HepG2 (cell line): ENCODE data around the gene SIAH2. TPM values are rescaled to one million over a fixed set of nuclear protein-coding genes. Genes with fewer than 3 reads are reported as not detected.

Experiments used
- DPF2 ChIP-seq: sonication (generic); formaldehyde crosslinking; IDR thresholded peaks from 2 replicates; pipeline ENCODE4 v1.4.0; 2020; ENCODE audit warnings: mild to moderate bottlenecking, low read depth, missing genetic modification reagents, borderline replicate concordance
- EHMT2 ChIP-seq: fragments of 200-600 bp; sonication (generic); IDR thresholded peaks from 2 replicates; pipeline ENCODE4 v1.7.0; 2017; ENCODE audit warnings: antibody characterized with exemption, low read depth, low read length, borderline replicate concordance
- GFI1 ChIP-seq: sonication (generic); formaldehyde crosslinking; IDR thresholded peaks from 2 replicates; pipeline ENCODE4 v1.5.0; 2020; ENCODE audit warnings: missing genetic modification reagents, mild to moderate bottlenecking, borderline replicate concordance
- KDM3A ChIP-seq: IDR thresholded peaks from 2 replicates; pipeline ENCODE4 v1.6.1; 2018; ENCODE audit warnings: low read depth, missing compliant biosample characterization
- MYNN ChIP-seq: sonication (generic); formaldehyde crosslinking; IDR thresholded peaks from 2 replicates; pipeline ENCODE4 v1.4.0; 2020; ENCODE audit warnings: mild to moderate bottlenecking, low read depth, missing genetic modification reagents
- NFKB2 ChIP-seq: sonication (generic); formaldehyde crosslinking; IDR thresholded peaks from 2 replicates; pipeline ENCODE4 v1.4.0; 2020; ENCODE audit warnings: missing genetic modification reagents, borderline replicate concordance
- SP140L ChIP-seq: sonication (generic); formaldehyde crosslinking; IDR thresholded peaks from 2 replicates; pipeline ENCODE4 v1.4.0; 2020; ENCODE audit warnings: missing genetic modification reagents, borderline replicate concordance
- SRY ChIP-seq: sonication (generic); formaldehyde crosslinking; IDR thresholded peaks from 2 replicates; pipeline ENCODE4 v1.8.0; 2022; ENCODE audit warnings: mild to moderate bottlenecking, missing genetic modification reagents
- U2AF2 ChIP-seq: fragments of 200-400 bp; formaldehyde crosslinking; IDR thresholded peaks from 2 replicates; pipeline ENCODE4 v1.6.1; 2017; ENCODE audit warnings: low read depth, mild to moderate bottlenecking, low read length
- ZC3H13 ChIP-seq: sonication (generic); formaldehyde crosslinking; IDR thresholded peaks from 2 replicates; pipeline ENCODE4 v1.8.1; 2023; ENCODE audit warnings: mild to moderate bottlenecking, missing genetic modification reagents, moderate library complexity
- ZNF138 ChIP-seq: sonication (generic); formaldehyde crosslinking; IDR thresholded peaks from 2 replicates; pipeline ENCODE4 v1.5.0; 2020; ENCODE audit warnings: mild to moderate bottlenecking, low read depth, missing genetic modification reagents
- ZNF773 ChIP-seq: sonication (generic); formaldehyde crosslinking; IDR thresholded peaks from 2 replicates; pipeline ENCODE4 v1.4.0; 2020; ENCODE audit warnings: missing genetic modification reagents, borderline replicate concordance
- ZNF776 ChIP-seq: sonication (generic); formaldehyde crosslinking; IDR thresholded peaks from 2 replicates; pipeline ENCODE4 v1.4.0; 2020; ENCODE audit warnings: mild to moderate bottlenecking, missing genetic modification reagents
- ZNF883 ChIP-seq: sonication (generic); formaldehyde crosslinking; IDR thresholded peaks from 2 replicates; pipeline ENCODE4 v1.5.1; 2020; ENCODE audit warnings: mild to moderate bottlenecking, missing genetic modification reagents; ENCODE audit errors: not compliant biosample characterization
- ZSCAN21 ChIP-seq: sonication (generic); formaldehyde crosslinking; IDR thresholded peaks from 2 replicates; pipeline ENCODE4 v1.8.0; 2022; ENCODE audit warnings: mild to moderate bottlenecking, missing genetic modification reagents, moderate library complexity, borderline replicate concordance
- polyA plus RNA-seq, 8 experiments: library from polyadenylated mRNA; depleted of rRNA in 3 of 8; stranded (reverse) in 7 of 8; unstranded in 1 of 8; fragments of >200 nt; fragmentation: Illumina TruSeq in 4 of 8; extraction: Trizol in 4 of 8; gene quantifications; 2 replicates each; pipeline versions ENCODE4 v1.2.1 to v1.2.3, GENCODE V29; 2011 to 2016; ENCODE audit warnings: low read depth in 4 of 8, missing spikeins in 1 of 8, mixed read lengths in 1 of 8; ENCODE audit not compliant: insufficient read depth in 1 of 8
- total RNA-seq, 5 experiments: library from RNA; depleted of rRNA; stranded (reverse); fragments of >200 nt; fragmentation: Illumina TruSeq; extraction: Trizol; gene quantifications; 2 replicates each; pipeline ENCODE4 v1.2.3, GENCODE V29; 2016; ENCODE audit warnings: low read depth in 1 of 5
- TF ChIP-seq, protein P1 (sequence below): fragments of 450-650 bp; IDR thresholded peaks from 2 replicates; pipeline ENCODE4 v1.6.1; 2017; ENCODE audit warnings: mild to moderate bottlenecking
- TF ChIP-seq, protein P2 (sequence below): sonication (generic); formaldehyde crosslinking; IDR thresholded peaks from 2 replicates; pipeline ENCODE4 v1.4.0; 2020; ENCODE audit warnings: missing genetic modification reagents
- TF ChIP-seq, protein P3 (sequence below): sonication (generic); formaldehyde crosslinking; IDR thresholded peaks from 2 replicates; pipeline ENCODE4 v1.5.0; 2020; ENCODE audit warnings: mild to moderate bottlenecking, missing genetic modification reagents
- TF ChIP-seq, protein P4 (sequence below): IDR thresholded peaks from 2 replicates; pipeline ENCODE4 v1.6.1; 2016; ENCODE audit warnings: missing compliant biosample characterization, missing genetic modification reagents, borderline replicate concordance
- TF ChIP-seq, protein P5 (sequence below): sonication (generic); formaldehyde crosslinking; IDR thresholded peaks from 2 replicates; pipeline ENCODE4 v1.4.0; 2020; ENCODE audit warnings: mild to moderate bottlenecking, missing genetic modification reagents
- TF ChIP-seq, protein P6 (sequence below): sonication (generic); formaldehyde crosslinking; IDR thresholded peaks from 2 replicates; pipeline ENCODE4 v1.8.0; 2022; ENCODE audit warnings: missing genetic modification reagents, low read depth, mild to moderate bottlenecking, borderline replicate concordance

Gene SIAH2
- total and polyA plus RNA-seq, 2 of the 13 experiments (the other 11 are each of a cell fraction or from before 2014, with no cell fraction given): 71.8 to 117 TPM

DNA sequence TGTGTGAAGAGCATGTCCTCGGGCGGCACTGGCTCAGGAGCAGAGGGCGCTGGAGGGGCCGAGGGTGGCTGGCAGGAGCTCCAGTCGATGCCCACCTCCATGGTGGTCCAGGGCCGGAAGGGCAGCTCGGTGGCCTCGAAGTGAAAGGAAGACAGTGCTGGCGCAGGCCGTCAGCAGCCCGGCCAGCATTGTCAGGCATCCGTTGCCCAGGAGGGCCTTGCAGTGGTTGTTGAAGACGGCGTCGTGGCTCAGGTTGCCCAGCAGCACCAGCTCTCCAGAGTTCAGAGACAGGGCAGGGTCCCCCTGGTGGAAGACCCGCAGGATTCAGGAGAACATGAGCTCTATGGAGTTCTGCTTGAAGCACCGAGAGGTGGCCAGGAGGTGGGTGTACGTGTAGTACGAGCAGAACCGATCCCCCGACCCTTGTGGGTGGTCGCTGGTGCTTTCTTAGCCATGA is 16.5 kb upstream of the SIAH2 start (continued):
- TF ChIP-seq, protein P1, sequence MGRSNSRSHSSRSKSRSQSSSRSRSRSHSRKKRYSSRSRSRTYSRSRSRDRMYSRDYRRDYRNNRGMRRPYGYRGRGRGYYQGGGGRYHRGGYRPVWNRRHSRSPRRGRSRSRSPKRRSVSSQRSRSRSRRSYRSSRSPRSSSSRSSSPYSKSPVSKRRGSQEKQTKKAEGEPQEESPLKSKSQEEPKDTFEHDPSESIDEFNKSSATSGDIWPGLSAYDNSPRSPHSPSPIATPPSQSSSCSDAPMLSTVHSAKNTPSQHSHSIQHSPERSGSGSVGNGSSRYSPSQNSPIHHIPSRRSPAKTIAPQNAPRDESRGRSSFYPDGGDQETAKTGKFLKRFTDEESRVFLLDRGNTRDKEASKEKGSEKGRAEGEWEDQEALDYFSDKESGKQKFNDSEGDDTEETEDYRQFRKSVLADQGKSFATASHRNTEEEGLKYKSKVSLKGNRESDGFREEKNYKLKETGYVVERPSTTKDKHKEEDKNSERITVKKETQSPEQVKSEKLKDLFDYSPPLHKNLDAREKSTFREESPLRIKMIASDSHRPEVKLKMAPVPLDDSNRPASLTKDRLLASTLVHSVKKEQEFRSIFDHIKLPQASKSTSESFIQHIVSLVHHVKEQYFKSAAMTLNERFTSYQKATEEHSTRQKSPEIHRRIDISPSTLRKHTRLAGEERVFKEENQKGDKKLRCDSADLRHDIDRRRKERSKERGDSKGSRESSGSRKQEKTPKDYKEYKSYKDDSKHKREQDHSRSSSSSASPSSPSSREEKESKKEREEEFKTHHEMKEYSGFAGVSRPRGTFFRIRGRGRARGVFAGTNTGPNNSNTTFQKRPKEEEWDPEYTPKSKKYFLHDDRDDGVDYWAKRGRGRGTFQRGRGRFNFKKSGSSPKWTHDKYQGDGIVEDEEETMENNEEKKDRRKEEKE: no peak
- TF ChIP-seq GFI1 (CRISPR knock-in tag) (no peak), ZNF776 (no peak), ZNF138 (CRISPR knock-in tag) (no peak), KDM3A (CRISPR knock-in tag) (0 out of 2 replicates have a peak, but pooled peaks have one; percentile 61), SP140L (no peak), SRY (CRISPR knock-in tag) (no peak), DPF2 (CRISPR knock-in tag) (no peak), ZNF773 (CRISPR knock-in tag) (no peak), MYNN (no peak), U2AF2 (no peak), ZSCAN21 (CRISPR knock-in tag) (0 out of 2 replicates have a peak, but pooled peaks have one; percentile 50), EHMT2 (no peak), ZC3H13 (CRISPR knock-in tag) (no peak), NFKB2 (0 out of 2 replicates have a peak, but pooled peaks have one; percentile 21), ZNF883 (no peak)
- TF ChIP-seq, protein P2, sequence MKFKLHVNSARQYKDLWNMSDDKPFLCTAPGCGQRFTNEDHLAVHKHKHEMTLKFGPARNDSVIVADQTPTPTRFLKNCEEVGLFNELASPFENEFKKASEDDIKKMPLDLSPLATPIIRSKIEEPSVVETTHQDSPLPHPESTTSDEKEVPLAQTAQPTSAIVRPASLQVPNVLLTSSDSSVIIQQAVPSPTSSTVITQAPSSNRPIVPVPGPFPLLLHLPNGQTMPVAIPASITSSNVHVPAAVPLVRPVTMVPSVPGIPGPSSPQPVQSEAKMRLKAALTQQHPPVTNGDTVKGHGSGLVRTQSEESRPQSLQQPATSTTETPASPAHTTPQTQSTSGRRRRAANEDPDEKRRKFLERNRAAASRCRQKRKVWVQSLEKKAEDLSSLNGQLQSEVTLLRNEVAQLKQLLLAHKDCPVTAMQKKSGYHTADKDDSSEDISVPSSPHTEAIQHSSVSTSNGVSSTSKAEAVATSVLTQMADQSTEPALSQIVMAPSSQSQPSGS: 0 out of 2 replicates have a peak, but pooled peaks have one; percentile 49
- TF ChIP-seq, protein P3, sequence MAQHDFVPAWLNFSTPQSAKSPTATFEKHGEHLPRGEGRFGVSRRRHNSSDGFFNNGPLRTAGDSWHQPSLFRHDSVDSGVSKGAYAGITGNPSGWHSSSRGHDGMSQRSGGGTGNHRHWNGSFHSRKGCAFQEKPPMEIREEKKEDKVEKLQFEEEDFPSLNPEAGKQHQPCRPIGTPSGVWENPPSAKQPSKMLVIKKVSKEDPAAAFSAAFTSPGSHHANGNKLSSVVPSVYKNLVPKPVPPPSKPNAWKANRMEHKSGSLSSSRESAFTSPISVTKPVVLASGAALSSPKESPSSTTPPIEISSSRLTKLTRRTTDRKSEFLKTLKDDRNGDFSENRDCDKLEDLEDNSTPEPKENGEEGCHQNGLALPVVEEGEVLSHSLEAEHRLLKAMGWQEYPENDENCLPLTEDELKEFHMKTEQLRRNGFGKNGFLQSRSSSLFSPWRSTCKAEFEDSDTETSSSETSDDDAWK: no peak
- TF ChIP-seq, protein P4, sequence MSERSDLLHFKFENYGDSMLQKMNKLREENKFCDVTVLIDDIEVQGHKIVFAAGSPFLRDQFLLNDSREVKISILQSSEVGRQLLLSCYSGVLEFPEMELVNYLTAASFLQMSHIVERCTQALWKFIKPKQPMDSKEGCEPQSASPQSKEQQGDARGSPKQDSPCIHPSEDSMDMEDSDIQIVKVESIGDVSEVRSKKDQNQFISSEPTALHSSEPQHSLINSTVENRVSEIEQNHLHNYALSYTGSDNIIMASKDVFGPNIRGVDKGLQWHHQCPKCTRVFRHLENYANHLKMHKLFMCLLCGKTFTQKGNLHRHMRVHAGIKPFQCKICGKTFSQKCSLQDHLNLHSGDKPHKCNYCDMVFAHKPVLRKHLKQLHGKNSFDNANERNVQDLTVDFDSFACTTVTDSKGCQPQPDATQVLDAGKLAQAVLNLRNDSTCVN (CRISPR knock-in tag): 0 out of 2 replicates have a peak, but pooled peaks have one; percentile 26
- TF ChIP-seq, protein P5, sequence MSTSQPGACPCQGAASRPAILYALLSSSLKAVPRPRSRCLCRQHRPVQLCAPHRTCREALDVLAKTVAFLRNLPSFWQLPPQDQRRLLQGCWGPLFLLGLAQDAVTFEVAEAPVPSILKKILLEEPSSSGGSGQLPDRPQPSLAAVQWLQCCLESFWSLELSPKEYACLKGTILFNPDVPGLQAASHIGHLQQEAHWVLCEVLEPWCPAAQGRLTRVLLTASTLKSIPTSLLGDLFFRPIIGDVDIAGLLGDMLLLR: no peak
- TF ChIP-seq, protein P6, sequence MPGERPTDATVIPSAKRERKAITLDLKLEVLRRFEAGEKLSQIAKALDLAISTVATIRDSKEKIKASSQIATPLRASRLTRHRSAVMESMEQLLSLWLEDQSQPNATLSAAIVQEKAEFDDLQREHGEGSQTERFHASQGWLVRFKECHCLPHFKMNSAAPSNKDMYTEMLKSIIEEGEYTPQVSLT (CRISPR knock-in tag): no peak
